SK-N-SH (cell line): ENCODE data around the gene FABP2. TPM values are rescaled to one million over a fixed set of nuclear protein-coding genes. Genes with fewer than 3 reads are reported as not detected.
A peak's percentile ranks its signal among the peaks of the same experiment; 100 is the strongest.

Experiments
- CTCF ChIA-PET: fragments of 300-600, 350-600 bp; formaldehyde crosslinking; extraction: SDS; loops from one replicate; lab custom pipeline; 2021; lab: Yijun Ruan, JAX
- POLR2A ChIA-PET: fragments of 350-600 bp; sonication (Branson Sonifier 250); formaldehyde crosslinking; extraction: SDS; loops from one replicate; lab custom pipeline; 2020; ENCODE audit warnings: antibody characterized with exemption, inconsistent platforms; lab: Yijun Ruan, JAX
- DNase-seq: peaks from one replicate; pipeline ENCODE4 v3.0.0; 2012
- H2AFZ ChIP-seq: fragments of 200-600 bp; sonication (generic); 2 replicates; pipeline ENCODE4 v1.8.1; 2016; ENCODE audit warnings: antibody characterized with exemption, mild to moderate bottlenecking, low read depth
- H3F3A ChIP-seq: fragments of 200-600 bp; sonication (generic); replicated peaks from 2 replicates; pipeline ENCODE3; 2016; ENCODE audit warnings: antibody characterized with exemption, mild to moderate bottlenecking; ENCODE audit not compliant: insufficient read depth
- H3K27ac ChIP-seq, 2 experiments: fragments of 200-500 bp in 1 of 2; fragments of 200-600 bp in 1 of 2; sonication (Bioruptor generic) in 1 of 2; sonication (generic), shearing (Covaris generic) in 1 of 2; 2 replicates each; pipeline versions ENCODE4 v1.5.1 to v1.6.1; 2014 to 2016; ENCODE audit warnings: low read depth in 2 of 2, inconsistent platforms in 1 of 2, low read length in 1 of 2, mild to moderate bottlenecking in 1 of 2, mixed read lengths in 1 of 2
- H3K27me3 ChIP-seq: fragments of 200-600 bp; sonication (generic), shearing (Covaris generic); 2 replicates; pipeline ENCODE4 v1.6.1; 2016; ENCODE audit warnings: mixed run types; ENCODE audit not compliant: insufficient read depth
- H3K36me3 ChIP-seq, 2 experiments: fragments of 200-500 bp in 1 of 2; fragments of 200-600 bp in 1 of 2; sonication (Bioruptor generic) in 1 of 2; sonication (generic) in 1 of 2; replicated peaks in 1 of 2; 2 replicates each; pipeline versions ENCODE3 to v1.5.1; 2014 to 2016; ENCODE audit warnings: low read length in 1 of 2, mild to moderate bottlenecking in 1 of 2; ENCODE audit not compliant: insufficient read depth in 2 of 2, control insufficient read depth in 1 of 2
- H3K4me1 ChIP-seq, 2 experiments: fragments of 200-500 bp in 1 of 2; fragments of 200-600 bp in 1 of 2; sonication (Bioruptor generic) in 1 of 2; sonication (generic), shearing (Covaris generic) in 1 of 2; 2 replicates each; pipeline versions ENCODE4 v1.5.1 to v1.6.1; 2014 to 2016; ENCODE audit warnings: low read depth in 1 of 2, low read length in 1 of 2, mixed run types in 1 of 2; ENCODE audit not compliant: insufficient read depth in 2 of 2, control insufficient read depth in 1 of 2
- H3K4me2 ChIP-seq: fragments of 200-600 bp; sonication (generic), shearing (Covaris generic); 2 replicates; pipeline ENCODE4 v1.6.1; 2017; ENCODE audit warnings: mixed run types
- H3K4me3 ChIP-seq, 2 experiments: fragments of 200-500 bp in 1 of 2; fragments of 200-600 bp in 1 of 2; sonication (Bioruptor generic) in 1 of 2; sonication (generic), shearing (Covaris generic) in 1 of 2; 2 replicates each; pipeline versions ENCODE4 v1.5.1 to v1.8.1; 2014 to 2016; ENCODE audit warnings: low read depth in 2 of 2, inconsistent platforms in 1 of 2, low read length in 1 of 2, mild to moderate bottlenecking in 1 of 2, mixed read lengths in 1 of 2, moderate library complexity in 1 of 2
- H3K79me2 ChIP-seq: fragments of 200-600 bp; sonication (generic); 2 replicates; pipeline ENCODE4 v1.8.1; 2017; ENCODE audit warnings: mild to moderate bottlenecking; ENCODE audit not compliant: insufficient read depth
- H3K9ac ChIP-seq: fragments of 200-600 bp; sonication (generic); 2 replicates; pipeline ENCODE4 v1.6.1; 2017; ENCODE audit warnings: mixed run types
- H3K9me2 ChIP-seq: fragments of 200-600 bp; sonication (generic); 2 replicates; pipeline ENCODE4 v1.6.1; 2017; ENCODE audit warnings: mixed run types
- H3K9me3 ChIP-seq: fragments of 200-600 bp; sonication (generic); 2 replicates; pipeline ENCODE4 v1.6.1; 2017; ENCODE audit warnings: mixed run types, mild to moderate bottlenecking, moderate library complexity
- H4K20me1 ChIP-seq: fragments of 200-600 bp; sonication (generic); 2 replicates; pipeline ENCODE4 v1.6.1; 2017; ENCODE audit warnings: mild to moderate bottlenecking, mixed run types; ENCODE audit not compliant: insufficient read depth
- ELF1 ChIP-seq: IDR thresholded peaks from 2 replicates; pipeline ENCODE4 v1.4.0; 2012
- FOSL2 ChIP-seq: IDR thresholded peaks from 2 replicates; pipeline ENCODE4 v1.4.0; 2012; ENCODE audit warnings: low read depth, mild to moderate bottlenecking, moderate library complexity, borderline replicate concordance
- FOXM1 ChIP-seq: IDR thresholded peaks from 2 replicates; pipeline ENCODE4 v1.4.0; 2012; ENCODE audit warnings: low read depth, mild to moderate bottlenecking
- JUND ChIP-seq: IDR thresholded peaks from 2 replicates; pipeline ENCODE4 v1.4.0; 2012
- MXI1 ChIP-seq: IDR thresholded peaks from 2 replicates; pipeline ENCODE4 v1.6.1; 2012; ENCODE audit warnings: mild to moderate bottlenecking, low read depth, low read length, improper control_type of control experiment
- POLR2AphosphoS5 ChIP-seq: IDR thresholded peaks from 2 replicates; pipeline ENCODE4 v1.6.1; 2012; ENCODE audit warnings: low read depth, low read length
- RFX5 ChIP-seq: IDR thresholded peaks from 2 replicates; pipeline ENCODE4 v1.6.1; 2012; ENCODE audit warnings: mild to moderate bottlenecking, improper control_type of control experiment, low read length
- SIN3A ChIP-seq: IDR thresholded peaks from 2 replicates; pipeline ENCODE4 v1.6.1; 2012; ENCODE audit warnings: low read depth, mild to moderate bottlenecking, low read length, moderate library complexity, borderline replicate concordance
- WGBS: methylation state at CpG from one replicate; pipeline ENCODE4 v1.1.6; 2017; ENCODE audit warnings: low lambda C conversion rate; 5-methylcytosine and 5-hydroxymethylcytosine counted together
- polyA plus RNA-seq, 3 experiments: library from polyadenylated mRNA; depleted of rRNA; stranded (reverse); fragments of >200 nt; gene quantifications; 2 replicates each; pipeline ENCODE4 v1.2.3, GENCODE V29; 2012
- TF ChIP-seq, protein P1 (sequence below): IDR thresholded peaks from 2 replicates; pipeline ENCODE4 v1.6.1; 2012; ENCODE audit warnings: mild to moderate bottlenecking, low read depth, low read length, moderate library complexity

The FABP2 gene
- polyA plus RNA-seq, 1 of the 3 experiments (the other 2 are of a cell fraction), result not detected

DNA sequence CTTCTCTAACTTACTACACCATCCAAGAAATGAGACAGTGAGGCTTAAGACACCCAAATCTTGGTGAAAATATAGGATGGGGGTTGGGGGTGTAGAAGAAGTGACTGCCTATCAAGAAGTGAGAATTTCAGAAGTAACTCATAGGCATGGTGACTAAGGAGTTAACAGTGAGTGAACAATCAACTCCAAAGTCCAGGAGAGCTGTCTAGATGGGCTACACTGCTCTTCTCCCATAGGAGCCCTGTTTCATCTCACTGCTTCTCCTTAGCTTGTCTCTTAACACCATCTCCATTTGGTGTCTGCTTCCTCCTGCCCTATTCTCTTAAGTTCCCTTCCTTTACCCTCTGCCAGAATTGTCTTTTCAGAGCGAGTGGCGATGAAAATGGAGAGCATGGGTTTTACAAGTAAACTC is 22.7 kb downstream of the FABP2 start:
- Histone ChIP-seq H3K9me2 (no peaks in the 10 kb centered on the region), H3K9ac (peak overlapping the region; percentile 83), H3K36me3 (peaks cover 36 to 40% of the 10 kb centered on the region in 2 experiments), H3K27me3 (no peaks in the 10 kb centered on the region), H3K9me3 (no peaks in the 10 kb centered on the region), H3K4me1 (peaks cover 0 to 7% of the 10 kb centered on the region in 2 experiments; a peak in 2 of 4 replicates), H2AFZ (no peak overlapping the region), H3K27ac (peak overlapping the region; percentile 54 to 91; a peak in 3 of 4 replicates), H3K4me3 (peak overlapping the region; percentile 82 to 87), H3K79me2 (peaks cover 38% of the 10 kb centered on the region), H4K20me1 (no peaks in the 10 kb centered on the region), H3K4me2 (peak overlapping the region; percentile 75), H3F3A (peaks cover 18% of the 10 kb centered on the region)
- TF ChIP-seq POLR2AphosphoS5, result 0 out of 2 replicates have a peak, but pooled peaks have one; percentile 11
- no peak for TF ChIP-seq FOSL2
- TF ChIP-seq, protein P1, sequence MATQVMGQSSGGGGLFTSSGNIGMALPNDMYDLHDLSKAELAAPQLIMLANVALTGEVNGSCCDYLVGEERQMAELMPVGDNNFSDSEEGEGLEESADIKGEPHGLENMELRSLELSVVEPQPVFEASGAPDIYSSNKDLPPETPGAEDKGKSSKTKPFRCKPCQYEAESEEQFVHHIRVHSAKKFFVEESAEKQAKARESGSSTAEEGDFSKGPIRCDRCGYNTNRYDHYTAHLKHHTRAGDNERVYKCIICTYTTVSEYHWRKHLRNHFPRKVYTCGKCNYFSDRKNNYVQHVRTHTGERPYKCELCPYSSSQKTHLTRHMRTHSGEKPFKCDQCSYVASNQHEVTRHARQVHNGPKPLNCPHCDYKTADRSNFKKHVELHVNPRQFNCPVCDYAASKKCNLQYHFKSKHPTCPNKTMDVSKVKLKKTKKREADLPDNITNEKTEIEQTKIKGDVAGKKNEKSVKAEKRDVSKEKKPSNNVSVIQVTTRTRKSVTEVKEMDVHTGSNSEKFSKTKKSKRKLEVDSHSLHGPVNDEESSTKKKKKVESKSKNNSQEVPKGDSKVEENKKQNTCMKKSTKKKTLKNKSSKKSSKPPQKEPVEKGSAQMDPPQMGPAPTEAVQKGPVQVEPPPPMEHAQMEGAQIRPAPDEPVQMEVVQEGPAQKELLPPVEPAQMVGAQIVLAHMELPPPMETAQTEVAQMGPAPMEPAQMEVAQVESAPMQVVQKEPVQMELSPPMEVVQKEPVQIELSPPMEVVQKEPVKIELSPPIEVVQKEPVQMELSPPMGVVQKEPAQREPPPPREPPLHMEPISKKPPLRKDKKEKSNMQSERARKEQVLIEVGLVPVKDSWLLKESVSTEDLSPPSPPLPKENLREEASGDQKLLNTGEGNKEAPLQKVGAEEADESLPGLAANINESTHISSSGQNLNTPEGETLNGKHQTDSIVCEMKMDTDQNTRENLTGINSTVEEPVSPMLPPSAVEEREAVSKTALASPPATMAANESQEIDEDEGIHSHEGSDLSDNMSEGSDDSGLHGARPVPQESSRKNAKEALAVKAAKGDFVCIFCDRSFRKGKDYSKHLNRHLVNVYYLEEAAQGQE, result no peak
- no peak for TF ChIP-seq RFX5
- no peak for TF ChIP-seq SIN3A
- no peak for TF ChIP-seq MXI1
- TF ChIP-seq FOXM1, result no peak
- CTCF ChIA-PET, result interaction anchor here (1.2 to 2.5 kb wide), 6 partner anchors 13 to 326 kb away, joined by 3 to 16 read pairs (median 4); no protein-coding TSS in a partner anchor
- POLR2A ChIA-PET, result interaction anchor here (1.2 kb wide), 1 partner anchor 9 kb away, joined by 3 read pairs; no protein-coding TSS in a partner anchor
- DNase-seq, result no peak
- WGBS, result 8% methylated on average over 2 of the region's 2 CpGs

DNA sequence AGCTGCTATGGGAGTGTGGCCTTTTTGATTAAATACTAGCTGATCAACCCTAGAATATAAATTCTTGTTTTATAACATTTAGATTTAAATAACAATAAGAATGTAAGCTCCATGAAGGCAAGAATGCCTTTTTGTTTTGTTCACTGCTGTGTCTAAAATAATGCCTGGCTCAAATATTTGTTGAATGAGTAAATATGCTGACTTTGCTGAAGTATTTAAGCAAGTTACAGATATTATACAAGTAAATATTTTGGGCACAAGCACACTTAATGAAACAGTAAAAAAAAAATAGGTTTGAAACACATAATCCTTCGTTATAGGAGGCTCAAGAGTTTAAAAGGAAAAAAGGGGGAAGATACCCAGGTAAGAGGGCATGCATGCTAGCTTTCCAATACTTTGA is 24.1 kb downstream of the FABP2 start:
- Histone ChIP-seq H4K20me1 (no peaks in the 10 kb centered on the region), H3K79me2 (peaks cover 38% of the 10 kb centered on the region), H3K4me3 (peak overlapping the region in 1 of 2 experiments; percentile 82; a peak in 1 of 4 replicates), H3K4me1 (peaks cover 0 to 7% of the 10 kb centered on the region in 2 experiments; a peak in 2 of 4 replicates), H3F3A (peaks cover 21% of the 10 kb centered on the region), H3K9ac (no peak overlapping the region), H3K9me3 (no peaks in the 10 kb centered on the region), H3K27ac (no peak overlapping the region), H3K27me3 (no peaks in the 10 kb centered on the region), H2AFZ (no peak overlapping the region), H3K4me2 (peak overlapping the region; percentile 75), H3K9me2 (no peaks in the 10 kb centered on the region)
- DNase-seq, result no peak
- ChIA-PET CTCF (interaction anchor here (0.8 to 1.3 kb wide), 5 partner anchors 11 to 560 kb away, joined by 3 to 4 read pairs (median 3); no protein-coding TSS in a partner anchor), POLR2A (no interaction called here)
- 97% methylated on average over 1 of the region's 1 CpG for WGBS
- TF ChIP-seq, protein P1, result no peak
- TF ChIP-seq ELF1 (no peak), JUND (no peak)
- TF ChIP-seq, all 33 proteins: peak for 0
- peaks cover 43 to 46% of the 10 kb centered on the region in 2 experiments for H3K36me3 ChIP-seq
